NOMO-1 treated with DMSO at 0.1 percent for 48 hours (cell line): Measurements from ENCODE around the gene CMTM3.
"Not testable (repeated sequence)": the region's sequence is repeated elsewhere in the genome, so short reads cannot be mapped to it uniquely, and the experiment has no call there.

Experiments used
- DNase-seq: peaks from one replicate; lab custom pipeline; 2025; ENCODE audit not compliant: unreplicated experiment; lab: John Stamatoyannopoulos, UW

The CMTM3 gene

GRCh38 chr16:66608241-66609138 is 4.0 kb downstream of the CMTM3 start:
- DNase-seq = peak; percentile 65

- DNase-seq = no peak
Measured at GRCh38 chr16:66609139-66609510, 4.6 kb downstream of the CMTM3 start.

- DNase-seq = no peak
Measured at GRCh38 chr16:66610111-66610820, 5.8 kb downstream of the CMTM3 start.

- DNase-seq = not testable (repeated sequence)
Measured at GRCh38 chr16:66611911-66612310, 7.4 kb downstream of the CMTM3 start.

- DNase-seq = no peak
Measured at GRCh38 chr16:66612422-66612821, 7.9 kb downstream of the CMTM3 start.

GRCh38 chr16:66614161-66614802 is 9.8 kb downstream of the CMTM3 start:
- DNase-seq = no peak

- DNase-seq = no peak
Measured at GRCh38 chr16:66616169-66616568, 11.7 kb downstream of the CMTM3 start.

- DNase-seq = peak; percentile 25
Measured at GRCh38 chr16:66616592-66616991, 12.1 kb downstream of the CMTM3 start.

- no peak for DNase-seq
Measured at GRCh38 chr16:66617010-66617434, 12.5 kb downstream of the CMTM3 start.

- no peak for DNase-seq
Measured at GRCh38 chr16:66617728-66618127, 13.2 kb downstream of the CMTM3 start.

GRCh38 chr16:66618588-66619375 is 14.3 kb downstream of the CMTM3 start:
- DNase-seq = no peak

- DNase-seq = peak; percentile 37
Measured at GRCh38 chr16:66619534-66620428, 15.3 kb downstream of the CMTM3 start.

GRCh38 chr16:66620429-66620795 is 15.9 kb downstream of the CMTM3 start:
- DNase-seq = no peak

- no peak for DNase-seq
Measured at GRCh38 chr16:66621973-66622372, 17.5 kb downstream of the CMTM3 start.

- no peak for DNase-seq
Measured at GRCh38 chr16:66622863-66623262, 18.4 kb downstream of the CMTM3 start.

- DNase-seq = no peak
Measured at GRCh38 chr16:66623755-66624154, 19.3 kb downstream of the CMTM3 start.

GRCh38 chr16:66627611-66628378 is 23.3 kb downstream of the CMTM3 start:
- not testable (repeated sequence) for DNase-seq

GRCh38 chr16:66629856-66630255 is 25.4 kb downstream of the CMTM3 start:
- DNase-seq = no peak

GRCh38 chr16:66630561-66631260 is 26.2 kb downstream of the CMTM3 start:
- DNase-seq = not testable (repeated sequence)
